ENCODE results near the gene CD52. TPM values are rescaled to one million over a fixed set of nuclear protein-coding genes. Genes with fewer than 3 reads are reported as not detected.
"Not testable (repeated sequence)": the region's sequence is repeated elsewhere in the genome, so short reads cannot be mapped to it uniquely, and the experiment has no call there.

CD52 gene
- total RNA-seq, 2 donors from 2014 or later: 7.0 to 16.1 TPM

- DNase-seq (ENCODE audit: low spot score): no peak
- intact Hi-C loops (cut with DNase I): loop anchor here (5.0 to 10.0 kb wide), 4 partner anchors 34 to 216 kb away; partner anchors contain the start of genes C1orf232 (in 1 of the 2) and ZNF593 (in 1 of the 2)
These were observed 3.1 kb downstream of the CD52 start for GRCh38 chr1:26320896-26321295.

GRCh38 chr1:26321315-26322041 is 3.7 kb downstream of the CD52 start:
- DNase-seq (ENCODE audit: low spot score): peak; percentile 98

GRCh38 chr1:26322042-26322331 is 4.2 kb downstream of the CD52 start:
- DNase-seq (ENCODE audit: low spot score): no peak
- intact Hi-C loops (cut with DNase I): loop anchor here (2.0 to 10.0 kb wide), 5 partner anchors 35 to 217 kb away; partner anchors contain the start of genes C1orf232 (in 1 of the 2) and ZNF593 (in 1 of the 2)

More at GRCh38 chr1:26321315-26322041, 3.7 kb downstream of the CD52 start:
- intact Hi-C loops (cut with DNase I): loop anchor here (2.0 to 10.0 kb wide), 5 partner anchors 34 to 217 kb away; partner anchors contain the start of genes C1orf232 (in 1 of the 2) and ZNF593 (in 1 of the 2)

GRCh38 chr1:26323382-26323781 is 5.6 kb downstream of the CD52 start:
- DNase-seq (ENCODE audit: low spot score): no peak
- intact Hi-C loops (cut with DNase I): loop anchor here (2.0 to 10.0 kb wide), 5 partner anchors 36 to 219 kb away; partner anchors contain the start of genes C1orf232 (in 1 of the 2) and ZNF593 (in 1 of the 2)

GRCh38 chr1:26324550-26324949 is 6.8 kb downstream of the CD52 start:
- intact Hi-C loops (cut with DNase I): loop anchor here (5.0 to 10.0 kb wide), 4 partner anchors 37 to 220 kb away; partner anchors contain the start of genes C1orf232 (in 1 of the 2) and ZNF593 (in 1 of the 2)

GRCh38 chr1:26327956-26328362 is 10.2 kb downstream of the CD52 start:
- intact Hi-C loops (cut with DNase I): loop anchor here in 1 of 2 donors (10.0 kb wide), 1 partner anchor 223 kb away; no protein-coding TSS in a partner anchor

More at GRCh38 chr1:26324550-26324949, 6.8 kb downstream of the CD52 start:
- DNase-seq (ENCODE audit: low spot score): no peak

GRCh38 chr1:26328597-26328996 is 10.8 kb downstream of the CD52 start:
- intact Hi-C loops (cut with DNase I): loop anchor here in 1 of 2 donors (10.0 kb wide), 1 partner anchor 224 kb away; no protein-coding TSS in a partner anchor
- no peak for DNase-seq (ENCODE audit: low spot score)

More at GRCh38 chr1:26327956-26328362, 10.2 kb downstream of the CD52 start:
- DNase-seq (ENCODE audit: low spot score): no peak

GRCh38 chr1:26329380-26329779 is 11.6 kb downstream of the CD52 start:
- DNase-seq (ENCODE audit: low spot score): not testable (repeated sequence)
- intact Hi-C loops (cut with DNase I): loop anchor here in 1 of 2 donors (10.0 kb wide), 1 partner anchor 225 kb away; no protein-coding TSS in a partner anchor

- no peak for DNase-seq (ENCODE audit: low spot score)
- intact Hi-C loops (cut with DNase I): no loop called here
These were observed 12.5 kb downstream of the CD52 start for GRCh38 chr1:26330276-26330675.

- DNase-seq (ENCODE audit: low spot score); intact Hi-C loops (cut with DNase I): not testable (repeated sequence)
These were observed 15.6 kb downstream of the CD52 start for GRCh38 chr1:26333312-26333711.

- DNase-seq (ENCODE audit: low spot score): peak; percentile 85
- intact Hi-C loops (cut with DNase I): no loop called here
These were observed 18.2 kb downstream of the CD52 start for GRCh38 chr1:26335774-26336476.

- DNase-seq (ENCODE audit: low spot score): peak; percentile 83
- intact Hi-C loops (cut with DNase I): no loop called here
These were observed 18.9 kb downstream of the CD52 start for GRCh38 chr1:26336477-26337205.

- DNase-seq (ENCODE audit: low spot score): no peak
- intact Hi-C loops (cut with DNase I): no loop called here
These were observed 19.4 kb downstream of the CD52 start for GRCh38 chr1:26337206-26337535.

- intact Hi-C loops (cut with DNase I): no loop called here
- no peak for DNase-seq (ENCODE audit: low spot score)
These were observed 19.9 kb downstream of the CD52 start for GRCh38 chr1:26337625-26338024.

GRCh38 chr1:26338670-26339069 is 20.9 kb downstream of the CD52 start:
- DNase-seq (ENCODE audit: low spot score): no peak
- intact Hi-C loops (cut with DNase I): no loop called here

- DNase-seq (ENCODE audit: low spot score): no peak
- intact Hi-C loops (cut with DNase I): no loop called here
These were observed 22.3 kb downstream of the CD52 start for GRCh38 chr1:26340047-26340481.

- DNase-seq (ENCODE audit: low spot score): no peak
- intact Hi-C loops (cut with DNase I): no loop called here
These were observed 26.6 kb downstream of the CD52 start for GRCh38 chr1:26344147-26344920.

- intact Hi-C loops (cut with DNase I): no loop called here
- DNase-seq (ENCODE audit: low spot score): no peak
These were observed 28.0 kb downstream of the CD52 start for GRCh38 chr1:26345718-26346117.
